IMR-90 (cell line): ENCODE data around the gene LEMD3. TPM values are rescaled to one million over a fixed set of nuclear protein-coding genes. Genes with fewer than 3 reads are reported as not detected.

Experiments used
- ATAC-seq: fragments of 200-7000 bp; cut with Tn5 transposase; 2 replicates; pipeline ENCODE4 v1.9.1; 2020; ENCODE audit warnings: low read depth, mild to moderate bottlenecking, moderate library complexity
- BruUV-seq: library from RNA; stranded (reverse); fragments of 400-500 nt; replicated peaks from 2 replicates; lab custom pipeline; 2021; lab: Mats Ljungman, UMichigan
- CTCF ChIA-PET: fragments of 300-600 bp; formaldehyde crosslinking; extraction: SDS; loops from one replicate; lab custom pipeline; 2021; ENCODE audit warnings: antibody characterized with exemption; lab: Yijun Ruan, JAX
- POLR2A ChIA-PET: fragments of 300-600 bp; sonication (Branson Sonifier 250); formaldehyde crosslinking; loops from one replicate; lab custom pipeline; 2022; ENCODE audit warnings: antibody characterized with exemption; ENCODE audit not compliant: unreplicated experiment; lab: Charles Lee
- DNase-seq: peaks from one replicate; pipeline ENCODE4 v3.0.0; 2013
- H2AFZ ChIP-seq: replicated peaks from 2 replicates; pipeline ENCODE3; 2013; ENCODE audit warnings: low read length, mild to moderate bottlenecking; ENCODE audit not compliant: poor library complexity
- H2AK5ac ChIP-seq: 2 replicates; pipeline ENCODE4 v1.6.1; 2013; ENCODE audit warnings: low read depth, low read length, inconsistent platforms
- H2AK9ac ChIP-seq: replicated peaks from 2 replicates; pipeline ENCODE3; 2013; ENCODE audit warnings: mild to moderate bottlenecking, low read depth, low read length, moderate library complexity; ENCODE audit not compliant: poor library complexity
- H2BK120ac ChIP-seq: 2 replicates; pipeline ENCODE4 v1.6.1; 2013; ENCODE audit warnings: low read depth, low read length, inconsistent platforms
- H2BK15ac ChIP-seq: 3 replicates; pipeline ENCODE4 v1.6.1; 2013; ENCODE audit warnings: low read depth, low read length, inconsistent platforms
- H2BK20ac ChIP-seq: 2 replicates; pipeline ENCODE4 v1.6.1; 2013; ENCODE audit warnings: low read depth, mild to moderate bottlenecking, inconsistent platforms, low read length, moderate library complexity
- H2BK5ac ChIP-seq: 2 replicates; pipeline ENCODE4 v1.6.1; 2013; ENCODE audit warnings: mild to moderate bottlenecking, low read depth, low read length, inconsistent platforms; ENCODE audit not compliant: poor library complexity, severe bottlenecking
- H3K14ac ChIP-seq: replicated peaks from 2 replicates; pipeline ENCODE4 v1.6.1; 2013; ENCODE audit warnings: low read depth, low read length, inconsistent platforms
- H3K18ac ChIP-seq: 2 replicates; pipeline ENCODE4 v1.6.1; 2013; ENCODE audit warnings: low read depth, low read length, control low read depth
- H3K23ac ChIP-seq: 2 replicates; pipeline ENCODE4 v1.6.1; 2013; ENCODE audit warnings: low read depth, low read length, inconsistent platforms
- H3K27ac ChIP-seq: 2 replicates; pipeline ENCODE4 v1.5.1; 2013; ENCODE audit warnings: mild to moderate bottlenecking, control low read depth, low read length; ENCODE audit not compliant: insufficient read depth
- H3K27me3 ChIP-seq: 2 replicates; pipeline ENCODE4 v1.6.1; 2013; ENCODE audit warnings: low read length; ENCODE audit not compliant: control insufficient read depth, insufficient read depth
- H3K36me3 ChIP-seq: 2 replicates; pipeline ENCODE4 v1.6.1; 2013; ENCODE audit warnings: low read length, mixed read lengths; ENCODE audit not compliant: control insufficient read depth, insufficient read depth
- H3K4ac ChIP-seq: 2 replicates; pipeline ENCODE4 v1.6.1; 2013; ENCODE audit warnings: low read depth, low read length, inconsistent platforms
- H3K4me1 ChIP-seq: 2 replicates; pipeline ENCODE4 v1.6.1; 2013; ENCODE audit warnings: low read length, mixed read lengths; ENCODE audit not compliant: control insufficient read depth, insufficient read depth
- H3K4me2 ChIP-seq: 2 replicates; pipeline ENCODE4 v1.6.1; 2013; ENCODE audit warnings: low read depth, mild to moderate bottlenecking, control low read depth, low read length, moderate library complexity
- H3K4me3 ChIP-seq: 2 replicates; pipeline ENCODE4 v1.5.1; 2013; ENCODE audit warnings: low read depth, mild to moderate bottlenecking, control low read depth, low read length, moderate library complexity; ENCODE audit not compliant: insufficient read depth
- H3K56ac ChIP-seq: 2 replicates; pipeline ENCODE4 v1.6.1; 2013; ENCODE audit warnings: low read length, inconsistent platforms; ENCODE audit not compliant: insufficient read depth; ENCODE audit errors: extremely low read depth
- H3K79me1 ChIP-seq, 2 experiments: 2 replicates each; pipeline ENCODE4 v1.6.1; 2013; ENCODE audit warnings: low read length in 2 of 2, inconsistent platforms in 1 of 2, low read depth in 1 of 2
- H3K9ac ChIP-seq: 2 replicates; pipeline ENCODE4 v1.6.1; 2013; ENCODE audit warnings: low read depth, low read length, control low read depth
- H3K9me1 ChIP-seq: 2 replicates; pipeline ENCODE4 v1.6.1; 2013; ENCODE audit warnings: low read length, inconsistent platforms; ENCODE audit not compliant: insufficient read depth
- H3K9me3 ChIP-seq: 2 replicates; pipeline ENCODE4 v1.6.1; 2013; ENCODE audit warnings: low read length; ENCODE audit not compliant: control insufficient read depth, insufficient read depth
- H4K20me1 ChIP-seq: 2 replicates; pipeline ENCODE4 v1.6.1; 2013; ENCODE audit warnings: low read length, inconsistent platforms; ENCODE audit not compliant: insufficient read depth
- H4K5ac ChIP-seq: 2 replicates; pipeline ENCODE4 v1.6.1; 2013; ENCODE audit warnings: mild to moderate bottlenecking, low read depth, low read length, control low read depth
- H4K8ac ChIP-seq, 2 experiments: 2 replicates each; pipeline ENCODE4 v1.6.1; 2013; ENCODE audit warnings: low read depth in 2 of 2, low read length in 2 of 2, control low read depth in 1 of 2, inconsistent platforms in 1 of 2
- H4K91ac ChIP-seq: 2 replicates; pipeline ENCODE4 v1.6.1; 2013; ENCODE audit warnings: low read depth, low read length, inconsistent platforms; ENCODE audit not compliant: insufficient read depth
- BHLHE40 ChIP-seq: fragments of 150-350 bp; IDR thresholded peaks from 2 replicates; pipeline ENCODE4 v1.6.1; 2016; ENCODE audit warnings: mild to moderate bottlenecking, low read depth, low read length
- CEBPB ChIP-seq: IDR thresholded peaks from 2 replicates; pipeline ENCODE4 v1.6.1; 2012; ENCODE audit warnings: low read depth, low read length, improper control_type of control experiment
- CHD1 ChIP-seq: IDR thresholded peaks from 2 replicates; pipeline ENCODE4 v1.6.1; 2012; ENCODE audit warnings: low read depth, low read length, improper control_type of control experiment
- FOS ChIP-seq: fragments of 150-350 bp; IDR thresholded peaks from 2 replicates; pipeline ENCODE4 v1.6.1; 2016; ENCODE audit warnings: low read depth, low read length
- MAFK ChIP-seq: IDR thresholded peaks from 2 replicates; pipeline ENCODE4 v1.6.1; 2012; ENCODE audit warnings: low read depth, low read length, improper control_type of control experiment
- MAZ ChIP-seq: IDR thresholded peaks from 2 replicates; pipeline ENCODE4 v1.6.1; 2012; ENCODE audit warnings: low read depth, mild to moderate bottlenecking, low read length, improper control_type of control experiment, moderate library complexity, borderline replicate concordance
- MXI1 ChIP-seq: IDR thresholded peaks from 2 replicates; pipeline ENCODE4 v1.6.1; 2012; ENCODE audit warnings: low read depth, mild to moderate bottlenecking, low read length, moderate library complexity, borderline replicate concordance
- NFE2L2 ChIP-seq: fragments of 150-350 bp; IDR thresholded peaks from 2 replicates; pipeline ENCODE4 v1.6.1; 2016; ENCODE audit warnings: low read depth, mild to moderate bottlenecking, low read length
- POLR2A ChIP-seq: IDR thresholded peaks from 2 replicates; pipeline ENCODE4 v1.6.1; 2012; ENCODE audit warnings: mild to moderate bottlenecking, low read depth, low read length
- RAD21 ChIP-seq: IDR thresholded peaks from 2 replicates; pipeline ENCODE4 v1.6.1; 2012; ENCODE audit warnings: low read length, improper control_type of control experiment
- RCOR1 ChIP-seq: IDR thresholded peaks from 2 replicates; pipeline ENCODE4 v1.6.1; 2012; ENCODE audit warnings: mild to moderate bottlenecking, low read length, improper control_type of control experiment; ENCODE audit not compliant: insufficient replicate concordance
- RFX5 ChIP-seq: IDR thresholded peaks from 2 replicates; pipeline ENCODE4 v1.8.0; 2012; ENCODE audit warnings: low read depth, mild to moderate bottlenecking, low read length, moderate library complexity
- SMC3 ChIP-seq: fragments of 150-350 bp; IDR thresholded peaks from 2 replicates; pipeline ENCODE4 v1.6.1; 2016; ENCODE audit warnings: low read depth, mild to moderate bottlenecking, antibody characterized with exemption, low read length, moderate library complexity
- dilution Hi-C: fragments of 300-500 bp; cut with HindIII; formaldehyde crosslinking; loops from one replicate; pipeline ENCODE4 v1.14.3; 2018; ENCODE audit warnings: low sequenced_read_pairs; ENCODE audit not compliant: unreplicated experiment
- in situ Hi-C: fragments of 300-500 bp; cut with MboI; formaldehyde crosslinking; loops from 3 replicates; pipeline ENCODE4 v1.14.3; 2019; ENCODE audit warnings: low sequenced_read_pairs, inconsistent platforms, mixed read lengths
- intact Hi-C: fragments of 100-400 bp; cut with micrococcal nuclease; formaldehyde crosslinking; loops from 2 replicates; pipeline ENCODE4 v1.10.0; 2022
- polyA plus RNA-seq, 3 experiments: library from polyadenylated mRNA; depleted of rRNA; stranded (reverse); fragments of >200 nt; gene quantifications; 2 replicates each; pipeline ENCODE4 v1.2.3, GENCODE V29; 2012; ENCODE audit warnings: low replicate concordance in 1 of 3
- total RNA-seq: library from RNA; depleted of rRNA; stranded (reverse); fragments of >200 nt; gene quantifications from 2 replicates; pipeline ENCODE4 v1.2.3, GENCODE V29; 2012
- TF ChIP-seq, protein P1 (sequence below): fragments of 150-350 bp; IDR thresholded peaks from 2 replicates; pipeline ENCODE4 v1.6.1; 2016; ENCODE audit warnings: low read depth, mild to moderate bottlenecking, low read length, moderate library complexity, borderline replicate concordance
- TF ChIP-seq, protein P2 (sequence below): conservative IDR thresholded peaks from 2 replicates; pipeline ENCODE4 v1.5.1; 2012; ENCODE audit warnings: mild to moderate bottlenecking, low read depth, low read length, improper control_type of control experiment
- TF ChIP-seq, protein P3 (sequence below): fragments of 150-350 bp; IDR thresholded peaks from 2 replicates; pipeline ENCODE4 v1.6.1; 2017; ENCODE audit warnings: mild to moderate bottlenecking, antibody characterized with exemption, low read length, low read depth

LEMD3 gene
- total and polyA plus RNA-seq, 2 of the 4 experiments (the other 2 are of a cell fraction) = 5.5 to 9.9 TPM

DNA sequence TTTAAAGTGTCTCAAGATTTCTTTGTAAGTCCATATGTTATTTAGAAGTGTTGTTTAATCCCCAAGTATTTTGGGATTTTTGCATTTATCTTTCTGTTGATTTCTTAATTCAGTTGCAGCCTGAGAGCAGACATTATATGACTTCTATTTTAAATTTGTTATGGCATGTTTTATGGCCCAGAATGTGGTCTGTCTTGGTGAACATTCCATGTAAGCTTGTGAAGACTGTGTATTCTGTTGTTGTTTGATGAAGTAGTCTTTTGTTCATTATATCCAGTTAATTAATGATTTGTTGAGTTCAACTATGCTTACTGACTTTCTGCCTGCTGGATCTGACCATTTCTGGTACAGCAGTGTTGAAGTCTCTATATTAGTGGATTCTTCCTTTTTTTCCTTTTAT lies 34.0 kb downstream of the LEMD3 start:
- dilution Hi-C loops (no loop called here), intact Hi-C loops (no loop called here), in situ Hi-C loops (no loop called here)
- Histone ChIP-seq H3K56ac (no peak overlapping the region), H3K9me3 (no peaks in the 10 kb centered on the region), H3K27me3 (no peaks in the 10 kb centered on the region), H2BK20ac (no peak overlapping the region), H4K20me1 (peaks cover 14% of the 10 kb centered on the region), H2BK120ac (no peak overlapping the region), H3K9me1 (0 out of 2 replicates have a peak, but pooled peaks cover 3% of the 10 kb centered on the region), H2AK9ac (no peak overlapping the region), H2AFZ (no peak overlapping the region), H3K14ac (no peak overlapping the region), H3K4me2 (no peak overlapping the region), H3K4me3 (no peak overlapping the region), H4K8ac (no peak overlapping the region), H2BK5ac (no peak overlapping the region), H4K91ac (no peak overlapping the region), H3K27ac (no peak overlapping the region), H3K4ac (no peak overlapping the region), H3K4me1 (no peaks in the 10 kb centered on the region; the same call in 1 of the 2 replicates), H3K36me3 (no peaks in the 10 kb centered on the region), H3K79me1 (peaks cover 25 to 36% of the 10 kb centered on the region in 2 experiments), H3K23ac (no peak overlapping the region), H2AK5ac (no peak overlapping the region), H4K5ac (no peak overlapping the region), H3K9ac (no peak overlapping the region), H2BK15ac (no peak overlapping the region), H3K18ac (no peak overlapping the region)
- ATAC-seq (no peak), DNase-seq (no peak)
- TF ChIP-seq POLR2A (no peak), MAFK (no peak), RCOR1 (no peak), CHD1 (no peak), MAZ (no peak), RAD21 (no peak), RFX5 (no peak), MXI1 (no peak), SMC3 (no peak), NFE2L2 (no peak), CEBPB (no peak), FOS (no peak), BHLHE40 (no peak)
- TF ChIP-seq, protein P1, sequence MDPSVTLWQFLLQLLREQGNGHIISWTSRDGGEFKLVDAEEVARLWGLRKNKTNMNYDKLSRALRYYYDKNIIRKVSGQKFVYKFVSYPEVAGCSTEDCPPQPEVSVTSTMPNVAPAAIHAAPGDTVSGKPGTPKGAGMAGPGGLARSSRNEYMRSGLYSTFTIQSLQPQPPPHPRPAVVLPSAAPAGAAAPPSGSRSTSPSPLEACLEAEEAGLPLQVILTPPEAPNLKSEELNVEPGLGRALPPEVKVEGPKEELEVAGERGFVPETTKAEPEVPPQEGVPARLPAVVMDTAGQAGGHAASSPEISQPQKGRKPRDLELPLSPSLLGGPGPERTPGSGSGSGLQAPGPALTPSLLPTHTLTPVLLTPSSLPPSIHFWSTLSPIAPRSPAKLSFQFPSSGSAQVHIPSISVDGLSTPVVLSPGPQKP = no peak
- TF ChIP-seq, protein P2, sequence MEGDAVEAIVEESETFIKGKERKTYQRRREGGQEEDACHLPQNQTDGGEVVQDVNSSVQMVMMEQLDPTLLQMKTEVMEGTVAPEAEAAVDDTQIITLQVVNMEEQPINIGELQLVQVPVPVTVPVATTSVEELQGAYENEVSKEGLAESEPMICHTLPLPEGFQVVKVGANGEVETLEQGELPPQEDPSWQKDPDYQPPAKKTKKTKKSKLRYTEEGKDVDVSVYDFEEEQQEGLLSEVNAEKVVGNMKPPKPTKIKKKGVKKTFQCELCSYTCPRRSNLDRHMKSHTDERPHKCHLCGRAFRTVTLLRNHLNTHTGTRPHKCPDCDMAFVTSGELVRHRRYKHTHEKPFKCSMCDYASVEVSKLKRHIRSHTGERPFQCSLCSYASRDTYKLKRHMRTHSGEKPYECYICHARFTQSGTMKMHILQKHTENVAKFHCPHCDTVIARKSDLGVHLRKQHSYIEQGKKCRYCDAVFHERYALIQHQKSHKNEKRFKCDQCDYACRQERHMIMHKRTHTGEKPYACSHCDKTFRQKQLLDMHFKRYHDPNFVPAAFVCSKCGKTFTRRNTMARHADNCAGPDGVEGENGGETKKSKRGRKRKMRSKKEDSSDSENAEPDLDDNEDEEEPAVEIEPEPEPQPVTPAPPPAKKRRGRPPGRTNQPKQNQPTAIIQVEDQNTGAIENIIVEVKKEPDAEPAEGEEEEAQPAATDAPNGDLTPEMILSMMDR = no peak
- TF ChIP-seq, protein P3, sequence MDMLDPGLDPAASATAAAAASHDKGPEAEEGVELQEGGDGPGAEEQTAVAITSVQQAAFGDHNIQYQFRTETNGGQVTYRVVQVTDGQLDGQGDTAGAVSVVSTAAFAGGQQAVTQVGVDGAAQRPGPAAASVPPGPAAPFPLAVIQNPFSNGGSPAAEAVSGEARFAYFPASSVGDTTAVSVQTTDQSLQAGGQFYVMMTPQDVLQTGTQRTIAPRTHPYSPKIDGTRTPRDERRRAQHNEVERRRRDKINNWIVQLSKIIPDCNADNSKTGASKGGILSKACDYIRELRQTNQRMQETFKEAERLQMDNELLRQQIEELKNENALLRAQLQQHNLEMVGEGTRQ = no peak
- ChIA-PET CTCF (interaction anchor here (1.1 kb wide), 1 partner anchor 17 kb away, joined by 3 read pairs; no protein-coding TSS in a partner anchor), POLR2A (no interaction called here)
- BruUV-seq = no TSS peak
